ENCODE measurements around the gene AJM1. TPM values are rescaled to one million over a fixed set of nuclear protein-coding genes. Genes with fewer than 3 reads are reported as not detected.

The AJM1 gene
- total and polyA plus RNA-seq, 2 donors (not counting 1 experiment from before 2014, with no cell fraction given): 0.19 to 1.7 TPM

GRCh38 chr9:136823136-136824046 lies 18.9 kb upstream of the AJM1 start:
- no peak overlapping the region for H3K9ac ChIP-seq (ENCODE audit: insufficient read depth, low read length)
- H3K4me2 ChIP-seq (ENCODE audit: extremely low read depth, insufficient read depth, low read length): no peak overlapping the region
- peaks cover 16% of the 10 kb centered on the region for H3K79me2 ChIP-seq (ENCODE audit: control insufficient read depth, insufficient read depth, low read length)
- H3K4me1 ChIP-seq (ENCODE audit: control insufficient read depth, extremely low read depth, insufficient read depth, low read length): peaks cover 3% of the 10 kb centered on the region
- no peak overlapping the region for H3K27ac ChIP-seq (ENCODE audit: insufficient read depth, low read length)
- DNase-seq (ENCODE audit: low read depth in 2 of 2): no peak
- no peaks in the 10 kb centered on the region for H3K27me3 ChIP-seq (ENCODE audit: control insufficient read depth, insufficient read depth, low read length)
- H3K9me3 ChIP-seq (ENCODE audit: control insufficient read depth, insufficient read depth, low read depth, low read length): no peaks in the 10 kb centered on the region
- H2AFZ ChIP-seq (ENCODE audit: low read length): no peak overlapping the region
- TF ChIP-seq CTCF (conservative IDR thresholded peaks at IDR 0.05 in 1 of 2, IDR thresholded peaks at IDR 0.05 in 1 of 2; ENCODE audit: low read depth in 1 of 2, low read length in 2 of 2) (no peak), EZH2 (IDR thresholded peaks at IDR 0.05; ENCODE audit: low read length, missing control alignments) (no peak)
- peaks cover 19% of the 10 kb centered on the region for H3K36me3 ChIP-seq (ENCODE audit: control insufficient read depth, insufficient read depth, low read length)
- no peak overlapping the region for H3K4me3 ChIP-seq (replicated peaks in 1 of 4; ENCODE audit: control extremely low read depth in 1 of 4, insufficient read depth in 1 of 4, low read depth in 3 of 4, low read length in 4 of 4)
- H4K20me1 ChIP-seq (ENCODE audit: control insufficient read depth, extremely low read depth, insufficient read depth, low read length): no peaks in the 10 kb centered on the region

GRCh38 chr9:136824496-136825225 lies 17.6 kb upstream of the AJM1 start:
- H3K9me3 ChIP-seq (ENCODE audit: control insufficient read depth, insufficient read depth, low read depth, low read length): no peaks in the 10 kb centered on the region
- no peak for DNase-seq (ENCODE audit: low read depth in 2 of 2)
- H3K27me3 ChIP-seq (ENCODE audit: control insufficient read depth, insufficient read depth, low read length): no peaks in the 10 kb centered on the region
- peaks cover 16% of the 10 kb centered on the region for H3K79me2 ChIP-seq (ENCODE audit: control insufficient read depth, insufficient read depth, low read length)
- no peak overlapping the region for H3K4me3 ChIP-seq (replicated peaks in 1 of 4; ENCODE audit: control extremely low read depth in 1 of 4, insufficient read depth in 1 of 4, low read depth in 3 of 4, low read length in 4 of 4)
- no peaks in the 10 kb centered on the region for H4K20me1 ChIP-seq (ENCODE audit: control insufficient read depth, extremely low read depth, insufficient read depth, low read length)
- TF ChIP-seq CTCF (conservative IDR thresholded peaks at IDR 0.05 in 1 of 2, IDR thresholded peaks at IDR 0.05 in 1 of 2; ENCODE audit: low read depth in 1 of 2, low read length in 2 of 2) (no peak), EZH2 (IDR thresholded peaks at IDR 0.05; ENCODE audit: low read length, missing control alignments) (no peak)
- H2AFZ ChIP-seq (ENCODE audit: low read length): no peak overlapping the region
- peaks cover 26% of the 10 kb centered on the region for H3K36me3 ChIP-seq (ENCODE audit: control insufficient read depth, insufficient read depth, low read length)
- H3K9ac ChIP-seq (ENCODE audit: insufficient read depth, low read length): no peak overlapping the region
- H3K27ac ChIP-seq (ENCODE audit: insufficient read depth, low read length): no peak overlapping the region
- peaks cover 3% of the 10 kb centered on the region for H3K4me1 ChIP-seq (ENCODE audit: control insufficient read depth, extremely low read depth, insufficient read depth, low read length)
- no peak overlapping the region for H3K4me2 ChIP-seq (ENCODE audit: extremely low read depth, insufficient read depth, low read length)
